GM18526 (cell line): ENCODE data around the gene TRIM68.

Source experiments
- POLR2A ChIP-seq: IDR thresholded peaks from 3 replicates; pipeline ENCODE4 v1.6.1; 2011; ENCODE audit not compliant: insufficient read length; ENCODE audit errors: extremely low read depth

TRIM68 gene, protein sequence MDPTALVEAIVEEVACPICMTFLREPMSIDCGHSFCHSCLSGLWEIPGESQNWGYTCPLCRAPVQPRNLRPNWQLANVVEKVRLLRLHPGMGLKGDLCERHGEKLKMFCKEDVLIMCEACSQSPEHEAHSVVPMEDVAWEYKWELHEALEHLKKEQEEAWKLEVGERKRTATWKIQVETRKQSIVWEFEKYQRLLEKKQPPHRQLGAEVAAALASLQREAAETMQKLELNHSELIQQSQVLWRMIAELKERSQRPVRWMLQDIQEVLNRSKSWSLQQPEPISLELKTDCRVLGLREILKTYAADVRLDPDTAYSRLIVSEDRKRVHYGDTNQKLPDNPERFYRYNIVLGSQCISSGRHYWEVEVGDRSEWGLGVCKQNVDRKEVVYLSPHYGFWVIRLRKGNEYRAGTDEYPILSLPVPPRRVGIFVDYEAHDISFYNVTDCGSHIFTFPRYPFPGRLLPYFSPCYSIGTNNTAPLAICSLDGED

DNA sequence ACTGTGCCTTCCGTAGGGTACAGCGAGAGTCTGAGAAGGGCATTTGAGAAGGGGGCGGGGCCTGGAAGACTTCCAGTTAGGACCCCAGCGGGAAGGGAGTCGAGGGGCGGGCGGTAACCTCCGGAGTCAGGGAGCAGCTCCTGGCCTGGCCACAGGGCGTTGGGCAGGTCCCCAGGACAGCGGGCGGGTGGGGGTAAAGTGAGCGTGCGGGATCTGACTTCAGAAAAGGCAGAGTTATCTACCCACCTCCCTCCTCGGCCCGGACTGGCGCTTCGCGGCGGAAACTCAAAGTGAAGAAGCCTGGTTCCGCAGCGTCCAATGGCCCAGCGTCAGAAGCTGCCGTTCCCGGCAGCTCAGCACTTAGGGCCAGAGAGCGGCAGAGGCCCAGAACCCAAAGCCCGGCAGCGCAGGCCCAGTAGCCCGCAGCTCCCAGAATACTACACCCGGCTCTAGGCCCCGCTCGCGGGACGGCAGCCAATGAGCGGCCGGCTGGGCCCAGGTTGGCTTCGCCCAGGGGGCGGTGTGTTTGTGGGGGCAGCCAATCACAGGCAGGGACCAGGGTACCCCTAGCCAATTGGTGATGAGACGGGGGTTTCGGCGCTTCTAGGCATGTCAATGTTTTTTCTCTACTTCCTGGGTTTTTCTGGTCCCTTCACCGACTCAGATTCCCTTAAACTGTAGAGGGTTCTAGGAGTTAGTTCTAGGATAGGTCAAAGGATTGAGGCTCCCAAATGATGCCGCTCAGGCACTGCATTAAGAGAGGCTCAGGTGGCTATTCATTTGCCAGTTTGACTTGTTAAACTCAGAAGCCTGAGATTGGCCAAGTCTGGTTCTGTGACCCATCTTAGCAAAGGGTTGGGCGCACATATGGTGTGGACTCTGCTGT, at the start of gene TRIM68:
Gene TRIM68 (minus strand): TSS at position 451 of the 886 bp plus-strand sequence. CDS start 2,727 bp downstream, outside the sequence.
- TF ChIP-seq POLR2A = peak; percentile 70

DNA sequence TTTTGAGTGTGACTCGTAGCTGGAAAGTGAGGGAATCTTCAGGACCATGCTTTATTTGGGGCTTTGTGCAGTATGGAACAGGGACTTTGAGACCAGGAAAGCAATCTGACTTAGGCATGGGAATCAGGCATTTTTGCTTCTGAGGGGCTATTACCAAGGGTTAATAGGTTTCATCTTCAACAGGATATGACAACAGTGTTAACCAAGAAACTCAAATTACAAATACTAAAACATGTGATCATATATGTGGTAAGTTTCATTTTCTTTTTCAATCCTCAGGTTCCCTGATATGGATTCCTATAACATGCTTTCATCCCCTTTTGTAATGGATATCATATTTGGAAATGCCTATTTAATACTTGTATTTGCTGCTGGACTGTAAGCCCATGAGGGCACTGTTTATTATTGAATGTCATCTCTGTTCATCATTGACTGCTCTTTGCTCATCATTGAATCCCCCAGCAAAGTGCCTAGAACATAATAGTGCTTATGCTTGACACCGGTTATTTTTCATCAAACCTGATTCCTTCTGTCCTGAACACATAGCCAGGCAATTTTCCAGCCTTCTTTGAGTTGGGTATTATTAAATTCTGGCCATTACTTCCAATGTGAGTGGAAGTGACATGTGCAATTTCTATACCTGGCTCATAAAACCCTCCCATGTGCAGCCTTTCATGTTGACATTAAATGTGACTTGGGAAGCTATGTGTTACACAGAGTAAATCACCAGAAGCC, 46.8 kb upstream of the TRIM68 start:
- TF ChIP-seq POLR2A = no peak

DNA sequence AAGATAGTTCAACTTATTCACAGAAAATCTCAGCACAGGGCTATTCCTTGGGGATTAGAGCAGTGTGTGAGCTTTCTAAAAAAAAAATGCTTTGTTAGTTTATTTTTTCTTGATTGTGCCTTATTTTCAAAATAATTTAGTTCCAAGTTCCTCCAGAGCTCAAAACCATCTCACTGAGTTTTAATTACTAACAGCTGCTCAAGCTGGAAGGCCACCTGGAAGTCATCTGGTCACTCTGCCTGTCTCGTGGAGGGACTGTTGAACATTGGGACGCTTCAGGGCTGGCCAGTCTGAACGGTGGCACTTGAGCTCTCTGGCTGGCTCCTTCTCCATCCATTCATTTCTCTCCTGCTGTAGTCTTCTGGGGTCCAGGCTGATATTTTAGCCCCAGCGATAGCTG, 39.7 kb upstream of the TRIM68 start:
- no peak for TF ChIP-seq POLR2A

DNA sequence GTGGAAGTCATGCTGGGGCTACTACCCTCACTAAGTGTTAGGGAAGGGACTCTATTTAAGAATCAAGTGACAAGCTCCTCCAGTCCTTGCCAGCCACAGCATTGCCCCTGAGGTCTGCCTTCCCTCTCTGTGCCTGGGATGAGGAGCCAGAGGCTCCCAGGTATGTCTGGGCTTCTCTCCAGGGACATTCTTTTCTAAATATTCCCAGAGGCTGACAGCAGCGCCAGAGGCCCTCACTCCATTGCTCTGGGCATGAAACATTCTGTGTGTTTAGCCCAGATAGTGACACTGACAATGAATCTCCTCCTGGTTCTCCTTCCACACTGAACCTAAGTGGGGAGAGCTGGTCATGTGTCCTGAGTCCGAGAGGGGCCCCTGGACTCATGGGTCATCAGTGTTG, 37.9 kb upstream of the TRIM68 start:
- TF ChIP-seq POLR2A = no peak

DNA sequence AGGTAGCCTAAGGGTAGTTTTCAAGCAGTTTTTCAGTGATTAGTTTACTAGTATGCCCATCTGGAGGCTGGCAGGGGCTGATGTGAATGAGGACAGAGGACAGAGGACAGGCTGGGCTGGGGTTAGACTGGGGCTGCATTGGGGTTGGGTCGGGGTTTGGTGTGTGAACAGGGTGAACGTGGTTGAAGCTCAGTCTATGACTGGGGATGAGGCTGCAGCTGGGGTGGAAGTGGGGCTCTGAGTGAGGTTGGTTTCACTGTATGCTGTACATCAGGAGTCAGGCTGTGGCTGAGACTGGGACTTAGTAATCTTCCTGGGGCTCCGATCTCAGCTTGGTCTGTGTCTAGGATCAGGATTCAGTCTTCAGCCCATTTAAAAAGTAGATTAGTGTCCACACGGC, 36.2 kb upstream of the TRIM68 start:
- TF ChIP-seq POLR2A = no peak

DNA sequence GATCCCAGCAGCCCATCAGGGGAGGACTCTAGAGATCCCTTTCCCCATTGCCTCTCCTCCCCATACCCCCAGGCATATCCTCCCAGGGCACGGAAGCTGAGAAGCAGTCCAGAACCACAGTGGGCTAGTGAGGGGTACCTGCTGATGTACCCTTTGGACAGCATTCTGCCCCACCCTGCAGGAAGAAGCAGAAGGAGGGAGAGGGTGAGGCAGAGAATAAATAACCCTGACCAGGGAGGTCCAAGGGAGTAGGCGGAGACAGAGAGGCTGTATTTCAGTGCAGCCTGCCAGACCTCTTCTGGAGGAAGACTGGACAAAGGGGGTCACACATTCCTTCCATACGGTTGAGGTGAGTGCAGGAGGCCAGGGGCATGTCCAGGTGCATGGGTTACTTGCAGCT, 35.7 kb upstream of the TRIM68 start, which contains the start of gene OR51E1:
Gene OR51E1 (plus strand): TSS at position 301 of the 400 bp plus-strand sequence. CDS start 8,545 bp downstream, outside the sequence.
- no peak for TF ChIP-seq POLR2A

DNA sequence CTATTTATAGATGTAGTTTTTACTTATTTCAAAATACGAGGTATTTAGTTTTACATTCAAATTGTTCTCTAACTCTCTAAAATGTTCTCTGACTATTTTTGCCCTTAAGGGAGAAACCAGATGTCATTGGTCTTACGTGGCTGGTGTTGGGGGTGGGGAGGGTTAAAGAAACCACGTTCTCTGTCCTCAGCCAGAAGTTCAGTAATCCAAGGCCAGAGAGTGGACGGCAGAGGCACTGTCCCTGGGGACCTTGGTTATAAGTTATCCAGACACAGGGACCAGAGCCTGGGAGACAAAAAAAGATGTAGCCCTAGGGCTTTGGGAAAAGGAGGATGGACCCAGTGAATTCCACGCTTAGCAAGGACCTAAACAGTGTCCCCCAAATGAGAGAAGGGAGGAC, 35.0 kb upstream of the TRIM68 start:
- TF ChIP-seq POLR2A = no peak

DNA sequence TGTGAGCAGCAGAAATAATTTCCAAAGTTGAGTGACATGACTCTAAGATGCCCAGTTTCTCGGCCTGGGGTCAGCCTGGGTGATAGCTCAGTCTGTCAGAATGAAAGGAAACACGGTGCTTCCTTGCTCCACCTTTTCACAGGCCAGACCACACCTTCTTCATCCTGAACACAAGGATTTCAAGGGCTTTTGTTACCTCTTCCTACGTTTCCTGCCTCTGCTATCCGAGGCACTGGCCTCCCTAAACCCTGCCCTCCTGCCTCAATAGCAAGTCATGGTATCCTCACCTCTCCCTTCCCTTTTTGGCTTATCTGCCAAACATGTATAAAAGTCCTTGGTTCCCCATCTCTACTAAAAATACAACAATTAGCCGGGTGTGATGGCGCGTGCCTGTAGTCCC, 34.0 kb upstream of the TRIM68 start:
- no peak for TF ChIP-seq POLR2A

DNA sequence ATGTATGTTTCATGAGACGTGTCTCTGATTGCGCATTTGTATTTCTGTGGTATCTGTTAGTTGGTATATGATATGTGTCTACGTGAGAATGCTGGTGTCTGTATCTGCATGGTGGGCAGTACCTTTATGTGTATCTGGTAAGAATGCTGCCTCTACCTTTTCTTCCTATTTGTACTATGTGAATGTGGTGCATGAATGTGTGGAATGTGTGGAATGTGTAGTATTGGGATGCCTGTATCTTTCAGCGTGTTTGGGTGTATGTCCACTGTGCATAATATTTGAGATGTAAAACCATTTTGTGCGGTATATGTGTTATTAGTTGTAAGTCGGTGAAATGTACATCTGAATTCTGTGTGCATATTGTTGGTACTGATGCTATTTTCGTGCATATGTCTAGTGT, 33.5 kb upstream of the TRIM68 start:
- no peak for TF ChIP-seq POLR2A

DNA sequence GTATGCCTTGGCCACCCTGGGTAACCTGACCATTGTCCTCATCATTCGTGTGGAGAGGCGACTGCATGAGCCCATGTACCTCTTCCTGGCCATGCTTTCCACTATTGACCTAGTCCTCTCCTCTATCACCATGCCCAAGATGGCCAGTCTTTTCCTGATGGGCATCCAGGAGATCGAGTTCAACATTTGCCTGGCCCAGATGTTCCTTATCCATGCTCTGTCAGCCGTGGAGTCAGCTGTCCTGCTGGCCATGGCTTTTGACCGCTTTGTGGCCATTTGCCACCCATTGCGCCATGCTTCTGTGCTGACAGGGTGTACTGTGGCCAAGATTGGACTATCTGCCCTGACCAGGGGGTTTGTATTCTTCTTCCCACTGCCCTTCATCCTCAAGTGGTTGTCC, 31.9 kb upstream of the TRIM68 start:
- TF ChIP-seq POLR2A = no peak

DNA sequence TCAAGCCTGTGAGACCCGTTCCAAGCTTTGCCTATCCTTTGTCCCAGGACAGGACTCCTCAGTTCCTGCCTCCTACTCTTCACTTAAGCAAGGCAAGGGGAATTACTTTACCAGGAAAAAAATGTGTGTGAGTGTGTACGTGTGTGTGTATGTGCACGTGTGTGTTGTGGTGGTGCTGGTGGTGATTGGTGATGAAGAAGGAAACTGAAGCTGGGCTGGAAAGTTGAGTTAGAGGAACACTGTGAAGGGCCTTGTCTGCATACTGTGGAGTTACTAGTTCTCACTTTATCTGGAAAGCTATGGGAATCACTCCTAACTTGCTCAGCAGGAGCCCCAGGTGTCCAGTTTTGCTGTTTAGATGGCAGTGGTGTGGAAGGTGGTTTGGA, 29.6 kb upstream of the TRIM68 start:
- TF ChIP-seq POLR2A = no peak

DNA sequence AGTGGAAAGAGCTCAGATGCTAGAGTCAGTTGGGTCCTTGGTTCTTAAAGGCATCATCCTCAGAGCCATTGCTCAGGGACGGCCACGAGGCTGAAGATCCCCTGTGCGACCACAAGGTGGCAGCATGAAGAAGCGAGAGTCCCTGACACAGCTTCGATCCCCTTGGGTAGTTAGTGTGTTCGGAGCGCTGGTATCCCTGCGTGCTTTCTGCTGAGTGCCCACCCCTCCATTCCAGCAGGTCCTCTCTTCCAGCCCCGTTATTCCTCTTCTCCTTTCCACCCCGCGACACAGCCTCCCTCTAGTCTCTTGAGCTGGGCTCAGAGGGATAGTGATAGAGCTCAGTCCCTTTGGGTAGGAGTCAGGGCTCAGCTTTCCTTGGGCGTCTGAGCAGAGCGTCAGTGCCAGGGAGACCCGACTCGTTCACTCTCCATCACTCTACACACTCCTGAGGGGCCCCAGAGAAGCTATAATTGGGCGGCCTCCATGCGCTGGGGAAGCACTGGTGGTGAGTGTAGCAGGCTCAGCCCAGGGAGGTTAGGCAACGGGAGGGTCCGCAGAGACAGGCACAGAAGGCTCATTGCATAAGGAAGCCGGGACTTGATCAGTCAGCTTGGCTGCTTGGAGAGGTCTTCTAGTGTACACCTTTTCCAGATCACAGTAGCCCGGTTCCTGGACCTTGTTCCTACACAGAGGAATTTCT, 29.1 kb upstream of the TRIM68 start, which contains the start of gene OR51D1:
Gene OR51D1 (plus strand): TSS at position 516 of the 700 bp plus-strand sequence. CDS start 2,314 bp downstream, outside the sequence.
- TF ChIP-seq POLR2A = no peak

DNA sequence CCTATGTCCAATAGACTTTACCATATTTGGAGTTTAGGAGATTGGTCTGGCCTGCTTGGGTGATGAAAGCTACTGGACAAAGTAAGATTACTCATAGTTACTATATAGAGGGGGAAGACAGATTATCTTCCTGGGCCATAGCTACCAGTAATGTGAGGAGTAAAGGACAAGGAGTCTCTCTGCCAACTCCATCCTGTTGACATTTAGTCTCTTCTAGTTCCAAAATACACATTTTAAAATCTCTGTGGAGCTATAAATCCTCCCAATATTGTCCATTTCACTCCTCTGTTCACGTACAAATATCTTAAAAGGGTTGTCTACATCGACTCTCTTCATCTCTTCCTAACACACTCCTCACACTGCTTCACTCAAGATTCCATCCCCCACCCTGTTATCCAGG, 28.1 kb upstream of the TRIM68 start:
- no peak for TF ChIP-seq POLR2A
